ENCODE data around the gene RAMP1.

GRCh38 chr2:237841051-237841450, 18.4 kb upstream of the RAMP1 start:
- no peak for TF ChIP-seq POLR2A (IDR thresholded peaks at IDR 0.05; ENCODE audit: low read depth, low read length)
- no peak for TF ChIP-seq CTCF (conservative IDR thresholded peaks at IDR 0.05; ENCODE audit: low read depth, low read length)
- TF ChIP-seq SMC3 (IDR thresholded peaks at IDR 0.05; ENCODE audit: low read depth, low read length): no peak
- TF ChIP-seq RFX5 (IDR thresholded peaks at IDR 0.05; ENCODE audit: low read depth, low read length): no peak
- TF ChIP-seq CHD1 (IDR thresholded peaks at IDR 0.05; ENCODE audit: low read depth, low read length): no peak
- TF ChIP-seq, protein P1, sequence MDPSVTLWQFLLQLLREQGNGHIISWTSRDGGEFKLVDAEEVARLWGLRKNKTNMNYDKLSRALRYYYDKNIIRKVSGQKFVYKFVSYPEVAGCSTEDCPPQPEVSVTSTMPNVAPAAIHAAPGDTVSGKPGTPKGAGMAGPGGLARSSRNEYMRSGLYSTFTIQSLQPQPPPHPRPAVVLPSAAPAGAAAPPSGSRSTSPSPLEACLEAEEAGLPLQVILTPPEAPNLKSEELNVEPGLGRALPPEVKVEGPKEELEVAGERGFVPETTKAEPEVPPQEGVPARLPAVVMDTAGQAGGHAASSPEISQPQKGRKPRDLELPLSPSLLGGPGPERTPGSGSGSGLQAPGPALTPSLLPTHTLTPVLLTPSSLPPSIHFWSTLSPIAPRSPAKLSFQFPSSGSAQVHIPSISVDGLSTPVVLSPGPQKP (IDR thresholded peaks at IDR 0.05; ENCODE audit: borderline replicate concordance, low read depth, low read length): no peak
- no peak for TF ChIP-seq CEBPB (IDR thresholded peaks at IDR 0.05; ENCODE audit: low read depth, low read length)
- no peak for TF ChIP-seq BHLHE40 (IDR thresholded peaks at IDR 0.05; ENCODE audit: low read depth, low read length)
- TF ChIP-seq RCOR1 (IDR thresholded peaks at IDR 0.05; ENCODE audit: insufficient replicate concordance, low read length): no peak
- no peak for TF ChIP-seq MXI1 (IDR thresholded peaks at IDR 0.05; ENCODE audit: borderline replicate concordance, low read depth, low read length)
